Endothelial cell of umbilical vein (primary cell): ENCODE data around the gene ZBTB17.

Experiments used
- TF ChIP-seq, protein P1 (sequence below): IDR thresholded peaks from 2 replicates; pipeline ENCODE4 v1.6.1; 2011; ENCODE audit not compliant: insufficient read depth, insufficient read length
- TF ChIP-seq, protein P2 (sequence below), 2 donors: IDR thresholded peaks; 1 replicate in 1 of 2; 2 replicates in 1 of 2; pipeline ENCODE4 v1.5.1; 2011; ENCODE audit warnings: low read length in 2 of 2, mild to moderate bottlenecking in 2 of 2, moderate library complexity in 2 of 2, control low read depth in 1 of 2, inconsistent platforms in 1 of 2, low read depth in 1 of 2; ENCODE audit not compliant: insufficient read depth in 1 of 2; ENCODE audit errors: extremely low read depth in 1 of 2

DNA sequence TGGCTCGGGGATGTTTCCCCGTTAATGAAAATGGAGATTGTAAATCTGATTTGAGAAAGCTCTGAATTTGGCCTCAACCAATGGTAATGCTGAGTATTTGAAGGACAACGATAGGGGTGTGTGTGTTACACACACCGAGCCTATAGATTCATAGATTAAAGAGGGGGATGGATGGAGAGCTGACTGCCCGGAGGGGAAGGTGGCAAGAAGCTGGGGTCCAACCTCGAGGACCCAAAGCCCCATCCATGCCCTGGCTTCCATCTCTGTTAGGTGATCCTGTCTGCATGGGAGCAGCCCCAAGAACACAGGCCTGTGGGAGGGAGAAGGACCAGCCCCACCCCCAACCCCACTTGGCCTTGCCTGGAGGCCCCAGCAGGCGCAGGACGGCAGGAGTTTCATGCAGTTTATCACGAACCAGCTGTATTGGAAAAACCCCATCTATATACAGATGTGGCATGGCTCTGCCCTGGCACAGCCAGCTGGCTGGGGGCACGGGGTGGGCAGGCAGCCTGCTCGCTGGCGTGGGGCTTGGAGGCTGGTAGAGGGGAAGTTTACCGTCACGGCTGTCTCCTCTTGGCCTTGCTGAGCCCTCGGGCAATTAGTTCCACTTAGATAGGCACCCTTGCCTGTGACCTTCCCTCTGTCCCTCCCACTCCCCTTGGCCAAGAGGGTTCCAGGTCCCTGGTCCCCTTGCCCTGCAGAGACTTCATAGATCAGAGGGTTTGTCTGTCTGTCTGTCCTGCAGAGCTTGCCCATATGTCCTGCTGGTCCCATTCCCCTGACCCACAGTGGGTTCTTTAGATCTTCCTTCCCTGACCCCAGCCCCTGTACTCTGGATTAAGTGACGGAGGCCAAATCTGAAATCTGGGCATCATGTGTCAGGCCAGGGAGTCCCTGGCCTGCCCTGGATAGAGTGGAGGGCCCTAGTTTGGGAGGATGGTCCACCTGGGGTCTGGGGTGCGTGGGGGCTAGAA lies 38.9 kb upstream of the ZBTB17 start:
- TF ChIP-seq, protein P1, sequence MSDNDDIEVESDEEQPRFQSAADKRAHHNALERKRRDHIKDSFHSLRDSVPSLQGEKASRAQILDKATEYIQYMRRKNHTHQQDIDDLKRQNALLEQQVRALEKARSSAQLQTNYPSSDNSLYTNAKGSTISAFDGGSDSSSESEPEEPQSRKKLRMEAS, result no peak
- TF ChIP-seq, protein P2, sequence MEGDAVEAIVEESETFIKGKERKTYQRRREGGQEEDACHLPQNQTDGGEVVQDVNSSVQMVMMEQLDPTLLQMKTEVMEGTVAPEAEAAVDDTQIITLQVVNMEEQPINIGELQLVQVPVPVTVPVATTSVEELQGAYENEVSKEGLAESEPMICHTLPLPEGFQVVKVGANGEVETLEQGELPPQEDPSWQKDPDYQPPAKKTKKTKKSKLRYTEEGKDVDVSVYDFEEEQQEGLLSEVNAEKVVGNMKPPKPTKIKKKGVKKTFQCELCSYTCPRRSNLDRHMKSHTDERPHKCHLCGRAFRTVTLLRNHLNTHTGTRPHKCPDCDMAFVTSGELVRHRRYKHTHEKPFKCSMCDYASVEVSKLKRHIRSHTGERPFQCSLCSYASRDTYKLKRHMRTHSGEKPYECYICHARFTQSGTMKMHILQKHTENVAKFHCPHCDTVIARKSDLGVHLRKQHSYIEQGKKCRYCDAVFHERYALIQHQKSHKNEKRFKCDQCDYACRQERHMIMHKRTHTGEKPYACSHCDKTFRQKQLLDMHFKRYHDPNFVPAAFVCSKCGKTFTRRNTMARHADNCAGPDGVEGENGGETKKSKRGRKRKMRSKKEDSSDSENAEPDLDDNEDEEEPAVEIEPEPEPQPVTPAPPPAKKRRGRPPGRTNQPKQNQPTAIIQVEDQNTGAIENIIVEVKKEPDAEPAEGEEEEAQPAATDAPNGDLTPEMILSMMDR (IDR thresholded peaks at IDR 0.05; ENCODE audit: extremely low read depth in 1 of 2, insufficient read depth in 1 of 2, low read depth in 1 of 2, low read length in 2 of 2), result no peak
